CD4-positive, alpha-beta T cell treated with Interleukin-21 for 1 hour (primary cell): ENCODE results near the gene BAZ2B.

ENCODE experiments used
- DNase-seq: peaks from one replicate; pipeline ENCODE4 v3.0.0-alpha.2; 2020

Gene BAZ2B

GRCh38 chr2:159614534-159615366 lies 1.6 kb downstream of the BAZ2B start:
- no peak for DNase-seq

DNA sequence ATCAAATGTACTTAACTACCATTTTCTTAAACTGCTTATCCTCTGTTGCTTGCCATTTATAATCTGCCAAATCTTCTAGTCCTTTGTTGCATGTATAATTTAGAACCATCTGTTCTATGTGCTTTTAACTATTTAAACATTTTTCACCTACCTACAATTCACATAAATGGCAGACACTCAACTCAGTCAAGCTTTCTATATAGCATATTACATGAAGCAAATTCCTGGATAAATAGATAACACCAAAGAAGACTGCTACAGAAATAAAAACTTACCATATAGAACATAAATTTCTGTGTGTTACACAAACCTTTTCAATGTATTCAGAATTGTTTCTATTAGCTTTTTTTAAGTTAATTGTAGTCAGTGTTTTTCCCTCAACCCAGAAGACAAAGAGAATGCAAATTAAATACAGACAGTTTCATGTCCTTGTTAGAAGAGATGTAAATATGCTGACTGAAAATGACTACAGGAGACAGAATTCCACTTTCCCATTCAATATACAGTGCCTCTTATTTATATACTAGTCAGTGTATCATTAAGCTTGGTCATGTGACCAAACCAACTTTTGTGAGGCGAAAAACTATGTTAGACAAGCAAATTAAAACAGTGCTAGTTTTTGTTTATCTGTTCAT lies 2.6 kb downstream of the BAZ2B start:
- no peak for DNase-seq

GRCh38 chr2:159613091-159613490 lies 3.3 kb downstream of the BAZ2B start:
- no peak for DNase-seq

DNA sequence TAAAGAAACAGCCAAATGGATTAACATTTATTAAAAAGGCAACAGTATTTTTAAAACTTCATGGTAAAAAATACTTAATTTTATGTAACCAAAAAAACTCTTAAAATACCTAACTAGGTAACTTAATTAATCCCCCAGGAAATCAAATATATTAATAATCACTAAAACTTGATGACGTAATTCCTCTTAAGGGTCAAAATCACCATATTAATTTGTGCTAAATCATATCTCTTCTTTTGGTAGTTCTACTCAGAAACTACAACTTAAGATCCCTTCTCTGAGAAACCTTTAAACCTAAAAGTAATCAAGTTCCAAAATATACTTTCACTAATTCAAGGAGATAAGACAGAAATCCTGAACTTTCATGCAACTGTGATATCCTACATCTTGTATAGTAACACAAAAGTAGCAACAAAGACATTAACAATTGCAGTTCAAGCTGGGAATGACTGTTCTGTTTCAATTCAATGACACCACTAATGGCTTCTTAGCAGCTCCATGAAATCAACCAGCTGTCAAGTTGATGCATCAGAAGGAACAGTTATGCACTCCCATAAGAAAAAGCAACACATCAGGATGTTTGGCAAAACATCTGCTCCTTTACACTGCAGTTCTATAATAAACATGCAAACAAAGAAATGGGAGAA lies 4.0 kb downstream of the BAZ2B start:
- DNase-seq = no peak

DNA sequence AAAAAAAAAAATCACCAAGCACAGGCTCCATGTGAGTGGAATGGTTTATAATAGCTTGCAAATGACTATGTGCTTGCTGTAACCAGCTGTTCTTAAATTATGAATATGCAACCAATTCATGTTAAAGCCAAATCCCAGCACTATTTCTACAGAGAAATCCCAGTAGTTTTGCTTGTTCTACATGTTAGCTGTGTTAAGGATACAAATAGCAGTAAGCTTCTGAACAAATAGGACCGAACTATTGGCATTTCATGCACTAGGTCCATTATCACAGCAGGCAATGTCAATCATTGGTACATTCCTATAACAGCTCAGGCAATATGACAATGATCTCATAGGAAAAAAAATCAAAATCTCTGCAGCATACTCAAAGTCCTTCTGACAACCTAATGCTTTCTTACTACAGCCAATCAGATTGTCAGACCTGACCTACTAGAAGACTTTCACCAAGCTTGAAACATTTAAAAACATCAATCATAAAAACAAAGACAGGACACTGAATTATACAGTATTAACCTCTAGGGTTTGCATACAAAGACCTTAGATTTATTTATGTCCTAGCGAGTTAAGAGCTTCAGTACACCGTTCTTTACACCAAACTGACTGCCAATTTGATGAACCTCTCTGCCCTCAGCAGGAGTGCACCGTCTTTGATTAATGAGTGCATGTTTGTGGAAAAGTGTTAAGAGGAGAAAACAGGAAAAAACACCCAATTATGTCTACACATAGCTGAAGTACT lies 6.4 kb downstream of the BAZ2B start:
- no peak for DNase-seq

- DNase-seq = no peak
Observed at GRCh38 chr2:159608723-159609308, 7.5 kb downstream of the BAZ2B start.

- no peak for DNase-seq
Observed at GRCh38 chr2:159608108-159608507, 8.2 kb downstream of the BAZ2B start.

- DNase-seq = no peak
Observed at GRCh38 chr2:159606287-159606686, 10.1 kb downstream of the BAZ2B start.

- no peak for DNase-seq
Observed at GRCh38 chr2:159605441-159606178, 10.7 kb downstream of the BAZ2B start.

DNA sequence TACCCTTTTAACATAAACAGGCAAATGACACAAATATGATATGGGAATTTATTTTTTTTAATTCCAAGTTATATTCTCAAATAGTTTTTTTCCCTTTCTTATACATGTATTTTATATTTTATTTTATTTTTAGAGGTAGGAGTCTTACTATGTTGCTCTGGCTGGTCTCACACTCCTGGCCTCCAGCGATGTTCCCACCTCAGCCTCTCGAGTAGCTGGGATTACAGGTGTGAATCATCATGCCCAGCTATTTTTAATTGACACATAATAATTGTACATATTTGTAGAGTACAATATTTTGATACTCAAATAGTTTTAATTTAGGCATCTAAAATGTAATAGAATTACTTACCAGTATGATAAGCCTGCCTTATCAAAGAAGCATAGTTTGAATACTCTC lies 12.2 kb downstream of the BAZ2B start:
- DNase-seq = no peak

DNA sequence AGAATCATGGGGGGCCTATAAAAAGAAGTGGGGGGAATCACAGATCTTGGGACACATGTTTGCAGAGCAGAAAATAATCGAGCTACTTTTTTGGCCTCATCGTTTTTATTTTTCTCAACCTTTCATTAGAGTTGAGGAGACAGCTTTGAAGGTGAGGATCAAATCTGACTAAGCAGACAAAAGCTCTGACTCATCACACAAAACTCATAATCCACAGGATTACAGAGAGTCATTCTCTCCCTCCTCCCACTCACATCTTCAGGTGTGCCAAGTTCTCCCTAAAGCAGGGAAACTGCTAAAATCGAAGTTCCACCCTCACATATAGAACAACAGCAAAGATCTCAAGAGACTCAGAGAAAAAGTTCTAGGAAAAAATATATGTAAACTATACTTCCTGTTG lies 15.6 kb downstream of the BAZ2B start:
- no peak for DNase-seq

DNA sequence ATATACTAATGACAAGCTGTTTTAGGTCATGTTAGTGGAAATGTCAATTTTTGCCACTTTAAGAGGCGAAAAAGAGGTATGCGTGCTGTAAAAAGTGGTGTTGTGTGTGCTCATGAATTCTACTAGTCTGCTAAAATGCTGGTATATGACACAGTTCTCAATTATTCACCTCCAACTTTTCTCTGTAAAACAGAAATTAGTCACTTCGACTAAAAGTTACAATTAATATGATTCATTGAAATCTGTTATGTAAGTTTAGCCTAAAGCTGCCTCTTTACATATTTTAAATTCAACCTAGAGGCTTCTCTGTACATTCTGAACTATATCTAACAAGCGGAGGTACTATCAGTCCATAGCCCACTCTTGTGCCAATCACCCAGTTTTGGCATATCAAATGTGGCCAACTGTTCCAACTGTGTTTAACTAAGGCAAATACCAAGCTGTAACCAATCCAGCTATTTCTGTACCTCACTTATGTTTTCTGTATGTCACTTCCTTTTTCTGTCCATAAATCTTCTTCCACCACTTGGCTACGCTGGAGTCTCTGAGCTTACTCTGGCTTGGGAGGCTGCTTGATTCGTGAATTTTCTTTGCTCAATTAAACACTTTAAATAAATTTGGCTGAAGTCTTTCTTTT lies 20.8 kb downstream of the BAZ2B start:
- DNase-seq = no peak

- no peak for DNase-seq
Observed at GRCh38 chr2:159592441-159592840, 23.9 kb downstream of the BAZ2B start.

- DNase-seq = no peak
Observed at GRCh38 chr2:159591221-159591620, 25.1 kb downstream of the BAZ2B start.

- DNase-seq = no peak
Observed at GRCh38 chr2:159589286-159589685, 27.1 kb downstream of the BAZ2B start.

GRCh38 chr2:159586034-159586433 lies 30.3 kb downstream of the BAZ2B start:
- DNase-seq = no peak

DNA sequence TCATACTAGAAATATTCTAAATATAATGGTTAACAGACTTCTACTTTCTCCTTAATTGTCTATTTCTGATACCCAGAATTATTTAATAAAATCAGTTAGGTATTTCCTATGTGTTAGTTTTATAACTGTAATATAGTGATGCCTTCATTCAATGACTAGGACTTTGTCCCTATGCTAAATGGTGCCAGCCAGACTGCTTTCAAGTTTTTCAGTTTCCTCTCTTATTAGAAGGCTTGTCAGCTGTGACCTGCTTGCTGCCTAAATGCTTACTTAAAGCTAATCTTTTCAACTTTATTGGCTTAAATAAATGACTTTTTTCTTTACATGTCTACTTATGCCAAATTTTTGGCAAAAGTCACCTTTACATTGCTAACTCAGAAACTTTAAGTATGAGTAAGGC lies 30.7 kb downstream of the BAZ2B start:
- DNase-seq = no peak

DNA sequence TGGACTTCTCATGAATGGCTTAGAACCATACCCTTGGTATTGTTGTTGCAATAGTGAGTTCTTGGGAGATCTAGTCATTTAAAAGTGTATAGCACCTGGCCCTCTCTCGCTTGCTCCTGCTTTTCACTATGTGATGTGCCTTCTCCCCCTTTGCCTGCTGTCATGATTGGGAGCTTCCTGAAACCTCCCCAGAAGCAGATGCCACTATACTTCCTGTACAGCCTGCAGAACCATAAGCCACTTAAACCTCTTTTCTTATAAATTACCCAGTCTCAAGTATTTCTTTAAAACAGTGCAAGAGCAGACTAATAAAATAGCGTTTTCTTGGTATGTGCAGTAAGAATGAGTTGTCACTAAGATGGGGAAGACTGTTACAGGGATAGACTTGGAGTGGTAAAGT lies 31.6 kb downstream of the BAZ2B start:
- no peak for DNase-seq

- DNase-seq = no peak
Observed at GRCh38 chr2:159573846-159574606, 42.3 kb downstream of the BAZ2B start.

GRCh38 chr2:159573294-159573693 lies 43.1 kb downstream of the BAZ2B start:
- no peak for DNase-seq

DNA sequence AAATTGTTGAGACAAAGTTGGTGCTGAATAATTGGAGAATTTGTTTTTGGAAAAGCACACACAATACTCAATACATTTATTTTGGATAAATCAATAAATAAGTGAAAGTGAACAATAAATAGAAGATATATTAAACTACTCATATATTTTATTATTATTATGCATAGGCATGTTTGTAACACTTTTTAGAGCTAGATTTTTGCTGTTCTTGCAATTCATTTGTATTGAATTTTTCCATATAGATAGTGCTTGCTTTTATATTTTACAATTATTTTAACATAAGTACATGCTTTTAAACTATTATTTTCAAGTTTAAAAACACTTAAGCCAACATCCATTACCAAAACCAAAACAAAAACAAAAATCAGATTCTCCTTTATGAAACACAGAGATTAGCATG lies 43.9 kb downstream of the BAZ2B start:
- no peak for DNase-seq
